GM12865 (cell line): ENCODE results near the gene HNF4A.
"Not testable (repeated sequence)": the region's sequence is repeated elsewhere in the genome, so short reads cannot be mapped to it uniquely, and the experiment has no call there.

Source experiments
- DNase-seq: peaks from one replicate; pipeline ENCODE4 v3.0.0; 2010; ENCODE audit warnings: low read depth
- H3K4me3 ChIP-seq: 2 replicates; pipeline ENCODE4 v1.5.1; 2011; ENCODE audit warnings: mild to moderate bottlenecking, low read depth, low read length, control low read depth
- TF ChIP-seq, protein P1 (sequence below): IDR thresholded peaks from 2 replicates; pipeline ENCODE4 v1.5.1; 2011; ENCODE audit warnings: low read length, control low read depth, low read depth, inconsistent platforms; ENCODE audit not compliant: insufficient read depth; ENCODE audit errors: missing control alignments

The HNF4A gene

DNA sequence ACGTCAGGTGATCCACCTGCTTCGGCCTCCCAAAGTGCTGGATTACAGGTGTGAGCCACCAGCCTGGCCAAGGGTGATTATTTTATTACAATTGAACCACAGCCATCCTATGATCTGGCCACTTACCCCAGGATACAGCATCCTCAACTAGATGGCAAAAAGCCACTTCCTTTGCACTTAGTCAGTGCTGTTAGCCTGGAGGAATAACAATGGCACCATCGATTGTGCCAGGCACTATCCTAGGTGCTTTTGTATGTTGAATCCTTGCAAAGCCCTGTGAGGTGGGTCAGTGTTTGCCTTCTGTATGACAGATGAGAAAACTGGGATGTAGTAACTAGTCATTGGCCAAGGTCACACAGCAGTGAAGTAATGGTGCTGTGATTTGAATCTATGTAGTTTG lies 109.0 kb downstream of the HNF4A start:
- H3K4me3 ChIP-seq: no peak overlapping the region
- no peak for DNase-seq
- TF ChIP-seq, protein P1, sequence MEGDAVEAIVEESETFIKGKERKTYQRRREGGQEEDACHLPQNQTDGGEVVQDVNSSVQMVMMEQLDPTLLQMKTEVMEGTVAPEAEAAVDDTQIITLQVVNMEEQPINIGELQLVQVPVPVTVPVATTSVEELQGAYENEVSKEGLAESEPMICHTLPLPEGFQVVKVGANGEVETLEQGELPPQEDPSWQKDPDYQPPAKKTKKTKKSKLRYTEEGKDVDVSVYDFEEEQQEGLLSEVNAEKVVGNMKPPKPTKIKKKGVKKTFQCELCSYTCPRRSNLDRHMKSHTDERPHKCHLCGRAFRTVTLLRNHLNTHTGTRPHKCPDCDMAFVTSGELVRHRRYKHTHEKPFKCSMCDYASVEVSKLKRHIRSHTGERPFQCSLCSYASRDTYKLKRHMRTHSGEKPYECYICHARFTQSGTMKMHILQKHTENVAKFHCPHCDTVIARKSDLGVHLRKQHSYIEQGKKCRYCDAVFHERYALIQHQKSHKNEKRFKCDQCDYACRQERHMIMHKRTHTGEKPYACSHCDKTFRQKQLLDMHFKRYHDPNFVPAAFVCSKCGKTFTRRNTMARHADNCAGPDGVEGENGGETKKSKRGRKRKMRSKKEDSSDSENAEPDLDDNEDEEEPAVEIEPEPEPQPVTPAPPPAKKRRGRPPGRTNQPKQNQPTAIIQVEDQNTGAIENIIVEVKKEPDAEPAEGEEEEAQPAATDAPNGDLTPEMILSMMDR: no peak

- DNase-seq: no peak
- TF ChIP-seq, protein P1: no peak
- no peak overlapping the region for H3K4me3 ChIP-seq
Measured at GRCh38 chr20:44465001-44465560, 109.6 kb downstream of the HNF4A start.

DNA sequence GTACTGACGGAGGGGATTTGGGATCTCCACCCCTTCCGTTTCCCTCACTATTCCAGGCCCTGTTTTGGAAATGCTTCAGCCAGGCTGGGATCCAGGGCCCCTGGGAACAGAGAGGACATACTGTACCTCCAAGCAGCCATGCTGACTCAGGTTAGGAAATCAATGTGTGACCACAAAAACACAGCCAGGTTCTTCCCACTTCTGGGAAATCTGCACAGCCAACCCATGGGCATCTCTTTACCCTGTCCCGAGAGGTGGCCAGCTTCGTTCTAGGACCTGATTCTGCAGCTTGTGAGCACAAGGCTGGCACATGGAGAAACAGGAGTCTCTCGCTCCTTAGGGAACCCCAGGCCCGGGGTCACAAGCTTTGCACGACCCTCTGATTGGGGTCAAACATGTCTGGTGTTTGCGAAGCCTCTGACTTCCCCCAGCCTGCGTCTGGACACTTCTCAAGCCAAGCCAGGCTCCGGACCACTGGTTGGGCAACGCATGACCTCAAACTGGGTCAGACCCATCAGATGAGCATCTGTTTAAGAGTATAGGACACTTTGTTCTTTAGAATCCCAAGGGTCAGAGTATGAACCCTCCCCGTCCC lies 111.9 kb downstream of the HNF4A start:
- DNase-seq: no peak
- no peak overlapping the region for H3K4me3 ChIP-seq

GRCh38 chr20:44468044-44468782 lies 112.7 kb downstream of the HNF4A start:
- no peak for DNase-seq
- TF ChIP-seq, protein P1: no peak
- no peak overlapping the region for H3K4me3 ChIP-seq

More for the DNA sequence above, 111.9 kb downstream of the HNF4A start:
- TF ChIP-seq, protein P1: no peak

DNA sequence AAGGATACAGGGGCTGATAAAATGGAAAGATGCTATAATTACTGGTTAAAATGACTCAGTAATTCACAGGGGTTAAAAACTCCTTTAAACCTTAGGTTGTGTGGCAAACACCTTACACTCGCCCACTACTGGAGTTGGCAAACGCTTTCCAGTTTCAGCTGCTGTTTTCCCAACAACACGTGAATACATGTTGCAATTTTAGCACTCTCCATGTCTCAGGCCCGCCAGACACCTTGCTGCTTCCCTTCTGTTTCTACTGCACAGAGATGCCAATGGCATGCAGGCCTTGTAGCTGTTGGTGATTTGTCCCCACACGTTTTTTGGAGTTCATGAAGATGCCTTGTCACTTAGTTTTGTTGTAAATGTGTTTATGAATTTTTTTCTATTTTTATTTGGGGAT lies 114.8 kb downstream of the HNF4A start:
- no peak for DNase-seq
- TF ChIP-seq, protein P1: no peak

GRCh38 chr20:44471481-44471882 lies 116.0 kb downstream of the HNF4A start:
- TF ChIP-seq, protein P1: peak; percentile 14

More for the DNA sequence above, 114.8 kb downstream of the HNF4A start:
- H3K4me3 ChIP-seq: no peak overlapping the region

DNA sequence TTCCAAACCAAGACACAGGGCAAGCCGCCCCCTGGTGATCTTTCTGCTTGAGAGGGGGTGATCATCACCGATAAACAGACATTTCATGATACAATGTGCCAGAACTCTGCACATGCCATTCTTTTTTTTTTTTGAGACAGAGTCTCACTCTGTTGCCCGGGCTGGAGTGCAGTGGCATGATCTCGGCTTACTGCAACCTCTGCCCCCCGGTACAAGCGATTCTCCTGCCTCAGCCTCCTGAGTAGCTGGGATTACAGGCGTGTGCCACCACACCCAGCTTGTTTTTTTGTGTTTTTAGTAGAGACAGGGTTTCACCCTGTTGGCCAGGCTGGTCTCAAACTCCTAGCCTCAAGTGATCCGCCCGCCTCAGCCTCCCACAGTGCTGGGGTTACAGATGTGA lies 116.8 kb downstream of the HNF4A start:
- DNase-seq, H3K4me3 ChIP-seq: not testable (repeated sequence)

More at GRCh38 chr20:44471481-44471882, 116.0 kb downstream of the HNF4A start:
- H3K4me3 ChIP-seq: no peak overlapping the region
- no peak for DNase-seq
